Inferior parietal cortex (tissue), 1 donor: ENCODE results near the gene GTF2H1.
"Not testable (repeated sequence)": the region's sequence is repeated elsewhere in the genome, so short reads cannot be mapped to it uniquely, and the experiment has no call there.

Source experiments
- DNase-seq: peaks from one replicate; pipeline ENCODE4 v3.0.0-alpha.2; 2016; ENCODE audit errors: extremely low spot score

The GTF2H1 gene

DNA sequence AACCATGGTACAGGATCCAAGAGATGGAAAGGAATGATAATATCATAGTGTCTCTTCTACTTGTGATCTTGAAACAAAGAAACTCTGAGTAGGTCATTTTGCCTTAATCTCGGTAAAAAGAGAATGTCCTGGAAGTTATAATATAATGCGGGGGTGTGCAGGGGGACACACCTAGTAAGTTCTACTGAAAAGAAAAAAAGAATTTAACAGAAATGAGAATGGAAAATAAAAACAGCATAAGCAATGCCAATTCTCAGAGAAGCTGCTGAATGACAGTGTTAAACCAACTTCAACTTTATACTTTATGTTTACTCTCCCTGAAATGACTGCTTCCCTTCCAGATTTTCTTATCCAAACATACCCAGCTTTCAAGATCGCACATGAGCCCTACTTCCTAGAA, 2.5 kb upstream of the GTF2H1 start:
- no peak for DNase-seq

DNA sequence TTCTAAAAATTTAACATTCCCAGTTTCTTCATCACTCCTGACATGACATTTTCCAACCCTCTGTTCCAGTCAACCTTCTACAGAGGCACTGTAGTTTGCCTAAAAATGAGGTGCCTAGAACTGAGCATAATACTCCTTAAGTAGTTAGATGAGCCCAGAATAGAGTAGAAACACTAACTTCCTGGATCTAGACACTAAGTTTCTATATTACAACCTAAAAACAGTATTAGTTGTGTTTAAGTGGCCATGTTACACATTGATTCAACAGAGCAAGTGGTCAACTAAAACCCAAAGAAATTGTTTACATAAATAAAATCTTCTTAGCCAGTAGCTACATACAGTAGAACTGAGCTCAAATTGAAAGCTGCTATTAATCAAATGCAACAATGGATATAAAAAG, 1.8 kb upstream of the GTF2H1 start:
- no peak for DNase-seq

DNA sequence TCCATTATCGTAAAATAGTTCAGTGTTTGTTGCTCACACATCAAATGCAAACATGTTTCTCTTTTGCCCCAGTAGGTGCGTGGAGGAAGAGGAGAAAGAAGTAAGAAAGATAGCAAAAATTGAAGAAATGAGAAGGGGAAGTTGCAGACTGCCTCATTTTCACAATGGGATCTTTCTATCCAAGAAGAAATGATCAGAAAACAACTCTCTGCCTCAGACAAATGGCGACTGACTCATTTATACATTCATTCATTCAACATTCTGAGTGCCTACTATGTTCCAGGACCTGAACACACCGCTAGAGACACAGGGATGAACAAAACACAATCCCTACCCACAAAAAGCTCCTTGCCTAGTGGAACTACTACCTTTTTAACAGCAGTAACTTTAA, 794 bp upstream of the GTF2H1 start:
- no peak for DNase-seq

DNA sequence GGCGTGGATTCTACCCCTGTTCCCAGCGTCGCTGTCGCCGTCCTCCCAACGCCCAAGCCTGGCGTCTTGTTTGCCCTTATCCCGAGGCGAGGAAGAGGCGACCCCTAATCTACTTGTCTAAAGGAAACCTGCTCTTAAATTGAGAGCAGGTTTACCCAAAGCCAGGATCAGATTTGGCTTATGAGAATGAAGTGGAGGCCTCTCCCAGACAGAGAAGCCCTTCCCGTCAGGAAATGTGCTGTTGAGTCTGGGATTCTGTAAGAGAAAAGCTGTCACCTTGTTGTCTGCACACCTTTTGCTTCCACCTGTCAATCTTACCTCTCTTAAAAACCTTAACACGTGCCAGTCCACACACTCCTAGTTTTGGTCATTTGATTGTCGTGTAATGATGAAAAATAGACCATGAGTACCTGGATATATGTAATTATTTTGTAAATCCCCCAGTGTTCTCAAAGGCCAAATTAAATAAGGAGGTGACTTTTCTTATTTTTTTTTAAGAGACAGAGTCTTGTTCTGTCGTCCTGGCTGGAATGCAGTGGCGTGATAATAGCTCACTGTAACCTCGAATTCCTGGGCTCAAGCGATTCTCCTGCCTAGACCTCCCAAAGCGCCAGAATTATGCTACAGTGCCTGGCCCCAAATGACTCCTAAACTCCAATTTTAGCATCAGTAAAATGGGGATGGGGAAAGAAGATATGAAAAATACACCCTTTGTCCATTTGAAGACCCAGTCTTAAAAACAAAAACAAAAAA, 627 bp downstream of the GTF2H1 start:
- no peak for DNase-seq

DNA sequence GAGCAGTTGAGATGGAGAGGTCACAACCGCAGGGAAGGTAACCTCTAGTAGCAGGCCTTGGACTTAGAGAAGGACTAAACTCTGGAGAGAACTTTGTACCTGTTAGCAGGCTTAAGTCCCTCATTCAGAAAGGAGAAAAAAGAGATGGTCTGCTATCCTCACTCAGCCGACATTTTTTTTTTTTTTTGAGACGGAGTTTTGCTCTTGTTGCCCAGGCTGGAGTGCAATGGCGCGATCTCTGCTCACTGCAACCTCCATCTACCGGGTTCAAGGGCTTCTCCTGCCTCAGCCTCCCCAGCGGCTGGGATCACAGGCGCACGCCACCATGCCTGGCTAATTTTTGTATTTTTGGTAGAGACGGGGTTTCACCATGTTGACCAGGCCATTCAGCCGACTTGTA, 1.5 kb downstream of the GTF2H1 start:
- not testable (repeated sequence) for DNase-seq

- DNase-seq = no peak
Measured at GRCh38 chr11:18324381-18324780, 2.0 kb downstream of the GTF2H1 start.

GRCh38 chr11:18329196-18329870, 7.0 kb downstream of the GTF2H1 start:
- DNase-seq = no peak

- no peak for DNase-seq
Measured at GRCh38 chr11:18330921-18331320, 8.6 kb downstream of the GTF2H1 start.

- DNase-seq = no peak
Measured at GRCh38 chr11:18332302-18332701, 9.9 kb downstream of the GTF2H1 start.

GRCh38 chr11:18332891-18333290, 10.5 kb downstream of the GTF2H1 start:
- no peak for DNase-seq

GRCh38 chr11:18347471-18348125, 25.2 kb downstream of the GTF2H1 start:
- no peak for DNase-seq

- DNase-seq = no peak
Measured at GRCh38 chr11:18352581-18352980, 30.2 kb downstream of the GTF2H1 start.

GRCh38 chr11:18358646-18359045, 36.3 kb downstream of the GTF2H1 start:
- DNase-seq = no peak

DNA sequence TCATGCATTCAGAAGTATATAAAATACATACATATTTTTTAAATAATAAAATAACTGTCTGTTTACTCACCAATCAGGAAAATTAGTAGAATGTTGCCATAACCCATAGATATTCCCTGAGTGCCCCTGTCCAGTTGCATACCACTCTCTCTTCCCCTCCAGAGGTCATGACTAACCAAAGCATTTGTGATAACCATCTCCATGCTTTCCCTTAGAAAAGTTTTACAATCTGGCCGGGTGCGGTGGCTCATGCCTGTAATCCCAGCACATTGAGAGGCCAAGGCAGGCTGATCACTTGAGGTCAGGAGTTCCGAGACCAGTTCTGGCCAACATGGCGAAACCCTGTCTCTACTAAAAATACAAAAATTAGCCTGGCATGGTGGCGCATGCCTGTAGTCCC, 38.8 kb downstream of the GTF2H1 start:
- no peak for DNase-seq

- peak; percentile 37 for DNase-seq
Measured at GRCh38 chr11:18364495-18365073, 42.2 kb downstream of the GTF2H1 start.

DNA sequence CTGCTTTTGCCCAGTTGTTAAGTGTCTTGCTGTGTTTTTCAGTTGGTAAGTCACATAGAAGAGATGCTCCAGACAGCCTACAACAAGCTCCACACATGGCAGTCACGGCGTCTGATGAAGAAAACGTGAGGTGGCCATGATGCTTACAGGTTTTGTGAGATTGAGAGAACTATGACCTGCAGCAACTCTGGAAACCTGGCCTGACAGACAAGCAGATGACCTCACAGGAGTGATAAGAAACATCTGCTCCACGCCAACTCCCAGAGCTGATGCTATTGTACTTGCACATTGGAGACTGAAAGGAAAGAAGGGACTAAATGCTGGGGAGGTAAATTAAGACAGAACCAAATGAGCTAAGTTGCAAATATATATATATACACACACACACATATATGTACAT, 43.4 kb downstream of the GTF2H1 start:
- no peak for DNase-seq

GRCh38 chr11:18366286-18366685, 43.9 kb downstream of the GTF2H1 start:
- DNase-seq = no peak

DNA sequence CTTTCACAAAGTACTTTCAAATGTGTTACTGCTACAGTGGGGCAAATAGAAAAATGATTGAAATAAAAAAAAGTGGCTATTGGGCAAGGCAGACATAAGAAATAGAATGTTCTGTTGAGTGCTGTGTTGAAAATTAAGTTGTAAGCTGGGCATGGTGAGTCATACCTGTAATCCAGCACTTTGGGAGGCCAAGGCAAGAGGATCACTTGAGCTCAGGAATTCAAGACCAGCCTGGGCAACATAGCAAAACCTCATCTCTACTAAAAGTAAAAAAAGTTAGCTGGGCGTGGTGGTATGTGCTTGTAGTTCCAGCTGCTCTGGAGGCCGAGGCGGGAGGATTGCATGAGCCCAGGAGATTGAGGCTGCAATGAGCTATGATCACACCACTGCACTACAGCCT, 45.1 kb downstream of the GTF2H1 start:
- DNase-seq = no peak

- no peak for DNase-seq
Measured at GRCh38 chr11:18368221-18368620, 45.9 kb downstream of the GTF2H1 start.

DNA sequence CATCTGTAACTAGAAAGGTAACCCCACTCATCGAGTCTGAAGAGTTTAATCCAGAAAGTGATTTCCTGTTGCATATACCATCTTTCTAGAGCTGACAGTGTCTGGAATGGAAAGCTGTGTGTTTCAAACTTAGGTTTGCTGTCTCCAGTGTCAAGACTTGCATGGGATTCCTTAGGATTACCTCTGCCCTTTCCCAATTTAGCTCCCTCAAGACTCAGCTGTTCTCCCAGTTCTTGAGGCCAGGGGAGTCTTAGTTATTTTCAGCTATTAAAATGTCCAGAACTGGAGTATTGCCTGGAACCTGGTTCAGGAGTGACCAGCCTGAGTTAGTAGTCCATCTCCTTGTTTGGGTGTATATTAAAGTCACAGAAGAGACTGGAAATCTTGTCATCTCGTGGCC, 47.0 kb downstream of the GTF2H1 start:
- no peak for DNase-seq

DNA sequence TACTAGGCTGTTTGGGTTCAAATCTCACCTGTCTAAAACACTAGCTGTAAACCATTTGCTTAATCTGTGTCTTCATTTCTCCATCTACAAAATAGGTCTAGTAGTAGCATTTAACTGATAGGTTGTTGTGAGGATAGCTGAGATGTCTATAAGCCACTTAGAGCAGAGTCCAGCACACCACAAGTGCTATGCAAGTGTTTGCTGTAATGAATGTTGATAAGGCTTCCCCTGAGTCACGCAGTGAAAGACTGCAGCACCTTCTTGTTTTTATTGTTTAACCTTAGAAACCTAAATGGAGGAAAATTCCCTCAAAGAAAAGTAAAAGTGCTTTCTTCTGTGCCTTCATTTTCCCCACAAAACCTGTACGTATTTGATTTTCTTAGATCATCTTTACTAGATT, 48.9 kb downstream of the GTF2H1 start:
- no peak for DNase-seq

GRCh38 chr11:18372201-18372600, 49.8 kb downstream of the GTF2H1 start:
- no peak for DNase-seq

DNA sequence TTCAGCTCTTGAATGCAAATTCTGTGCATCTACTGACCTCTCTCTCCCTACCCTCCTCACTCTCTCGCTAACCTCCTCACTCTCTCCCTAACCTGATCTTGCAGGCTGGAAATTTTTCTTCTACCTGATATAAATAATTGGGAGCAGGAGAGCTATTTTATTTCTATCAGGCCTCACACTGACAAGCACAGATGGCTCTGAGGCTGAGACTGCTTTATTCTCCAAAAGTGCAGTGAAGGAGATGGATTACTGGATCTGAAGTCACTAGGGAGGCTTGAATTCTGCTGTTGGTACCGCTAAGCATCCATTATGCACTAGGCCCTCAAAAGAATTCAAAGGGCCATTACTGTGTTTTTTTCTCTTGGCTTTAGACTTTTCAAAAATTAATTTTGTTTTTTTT, 52.6 kb downstream of the GTF2H1 start:
- DNase-seq = no peak
